ENCODE data around the gene LYPD6B.

LYPD6B gene

GRCh38 chr2:149218497-149218896 lies 180.0 kb downstream of the LYPD6B start:
- H3K4me3 ChIP-seq (ENCODE audit: low read depth, low read length) = no peak overlapping the region
- TF ChIP-seq CTCF (IDR thresholded peaks at IDR 0.05; ENCODE audit: low read depth, low read length, missing control alignments) = no peak
- no peak for DNase-seq (ENCODE audit: low read depth)

GRCh38 chr2:149219856-149220255 lies 181.4 kb downstream of the LYPD6B start:
- DNase-seq (ENCODE audit: low read depth) = no peak
- no peak for TF ChIP-seq CTCF (IDR thresholded peaks at IDR 0.05; ENCODE audit: low read depth, low read length, missing control alignments)
- no peak overlapping the region for H3K4me3 ChIP-seq (ENCODE audit: low read depth, low read length)

GRCh38 chr2:149221002-149221401 lies 182.5 kb downstream of the LYPD6B start:
- TF ChIP-seq CTCF (IDR thresholded peaks at IDR 0.05; ENCODE audit: low read depth, low read length, missing control alignments) = no peak
- no peak overlapping the region for H3K4me3 ChIP-seq (ENCODE audit: low read depth, low read length)
- no peak for DNase-seq (ENCODE audit: low read depth)

- H3K4me3 ChIP-seq (ENCODE audit: low read depth, low read length) = no peak overlapping the region
- TF ChIP-seq CTCF (IDR thresholded peaks at IDR 0.05; ENCODE audit: low read depth, low read length, missing control alignments) = no peak
- no peak for DNase-seq (ENCODE audit: low read depth)
Observed at GRCh38 chr2:149221898-149222297, 183.4 kb downstream of the LYPD6B start.

- TF ChIP-seq CTCF (IDR thresholded peaks at IDR 0.05; ENCODE audit: low read depth, low read length, missing control alignments) = no peak
- DNase-seq (ENCODE audit: low read depth) = no peak
- H3K4me3 ChIP-seq (ENCODE audit: low read depth, low read length) = no peak overlapping the region
Observed at GRCh38 chr2:149223472-149224095, 185.1 kb downstream of the LYPD6B start.

GRCh38 chr2:149224543-149224942 lies 186.0 kb downstream of the LYPD6B start:
- TF ChIP-seq CTCF (IDR thresholded peaks at IDR 0.05; ENCODE audit: low read depth, low read length, missing control alignments) = no peak
- no peak for DNase-seq (ENCODE audit: low read depth)
- no peak overlapping the region for H3K4me3 ChIP-seq (ENCODE audit: low read depth, low read length)

GRCh38 chr2:149225446-149225845 lies 186.9 kb downstream of the LYPD6B start:
- TF ChIP-seq CTCF (IDR thresholded peaks at IDR 0.05; ENCODE audit: low read depth, low read length, missing control alignments) = no peak
- no peak overlapping the region for H3K4me3 ChIP-seq (ENCODE audit: low read depth, low read length)
- DNase-seq (ENCODE audit: low read depth) = no peak
